SK-N-DZ (cell line): Measurements from ENCODE around the gene PIP4K2A.

Experiments
- DNase-seq: peaks from one replicate; pipeline ENCODE4 v3.0.0-alpha.2; 2015; ENCODE audit warnings: low spot score

Gene PIP4K2A

DNA sequence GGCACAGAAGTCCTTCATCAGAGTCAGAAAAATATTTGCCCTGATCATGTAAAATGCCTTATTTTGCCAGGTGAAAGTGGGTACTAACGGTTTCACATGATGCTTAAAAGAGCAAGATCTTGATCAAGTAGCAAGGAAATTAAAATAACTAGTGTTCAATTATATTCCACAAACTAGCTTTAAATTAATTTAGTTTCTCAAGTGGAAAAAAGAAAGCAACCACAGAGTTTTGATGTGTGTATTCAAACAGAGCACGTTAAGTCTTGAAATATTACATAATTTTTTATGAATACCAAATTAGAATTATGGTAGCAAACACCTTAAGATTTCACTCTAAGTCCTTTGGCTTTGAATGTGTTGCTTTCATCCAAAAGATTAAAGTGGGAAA is 47.3 kb downstream of the PIP4K2A start:
- no peak for DNase-seq

DNA sequence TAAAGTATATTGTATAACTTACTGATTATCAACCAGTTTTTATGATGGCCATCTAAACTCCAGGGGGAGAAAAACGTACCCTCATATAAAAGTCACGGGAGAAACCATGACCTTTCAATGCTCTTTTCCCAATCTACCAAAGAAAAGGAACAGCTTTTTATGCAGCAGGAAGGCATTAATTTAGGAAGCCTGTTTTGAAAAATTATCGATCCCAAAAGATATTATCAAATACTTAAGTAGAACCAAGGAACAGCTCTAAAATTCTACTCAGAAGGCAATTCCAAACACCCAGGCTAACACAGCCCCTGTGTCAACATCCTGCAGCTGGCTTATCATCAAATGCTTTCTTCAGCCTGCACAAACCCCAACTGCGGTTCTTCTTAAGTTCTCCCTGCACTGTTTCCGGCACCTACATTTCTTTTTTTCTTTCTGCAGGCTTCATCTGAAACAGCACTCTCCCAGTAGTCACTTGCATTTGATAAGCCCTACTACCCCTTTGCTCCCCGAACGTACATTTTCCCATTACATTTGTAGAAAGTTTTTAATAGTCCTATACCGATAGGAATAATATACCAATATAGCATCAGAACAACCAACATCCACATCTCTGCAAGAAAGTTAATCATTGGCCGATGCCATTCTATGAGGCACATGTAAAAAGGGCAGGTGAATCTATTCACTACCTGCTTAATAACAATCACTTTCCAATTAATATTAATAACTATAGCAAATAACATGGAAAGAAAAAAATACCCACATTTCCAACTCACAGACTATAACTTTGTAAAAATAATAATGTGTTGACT is 47.9 kb downstream of the PIP4K2A start:
- peak; percentile 20 for DNase-seq

- DNase-seq = peak; percentile 13
Measured at GRCh38 chr10:22665329-22665728, 49.0 kb downstream of the PIP4K2A start.

GRCh38 chr10:22662733-22663330 is 51.5 kb downstream of the PIP4K2A start:
- no peak for DNase-seq

DNA sequence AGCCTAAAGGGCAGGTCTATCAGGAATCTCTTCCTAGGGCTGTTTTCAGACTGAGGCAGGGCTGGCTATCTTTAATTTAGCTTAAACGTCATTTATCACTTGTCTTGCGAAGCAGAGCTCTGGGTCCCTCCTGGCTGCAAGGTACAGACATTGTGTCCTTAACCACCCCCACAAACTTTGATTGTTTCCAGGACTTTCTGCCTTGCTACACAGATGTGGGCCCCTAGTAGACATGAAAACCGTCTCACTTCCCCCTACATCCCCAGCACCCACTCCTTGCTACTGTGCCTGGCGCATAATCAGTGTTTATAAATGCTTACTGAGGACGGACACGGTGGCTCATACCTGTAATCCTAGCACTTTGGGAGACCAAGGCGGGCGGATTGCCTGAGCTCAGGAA is 54.5 kb downstream of the PIP4K2A start:
- DNase-seq = peak; percentile 33

- DNase-seq = no peak
Measured at GRCh38 chr10:22658745-22659410, 55.5 kb downstream of the PIP4K2A start.

- DNase-seq = no peak
Measured at GRCh38 chr10:22657566-22658225, 56.7 kb downstream of the PIP4K2A start.

DNA sequence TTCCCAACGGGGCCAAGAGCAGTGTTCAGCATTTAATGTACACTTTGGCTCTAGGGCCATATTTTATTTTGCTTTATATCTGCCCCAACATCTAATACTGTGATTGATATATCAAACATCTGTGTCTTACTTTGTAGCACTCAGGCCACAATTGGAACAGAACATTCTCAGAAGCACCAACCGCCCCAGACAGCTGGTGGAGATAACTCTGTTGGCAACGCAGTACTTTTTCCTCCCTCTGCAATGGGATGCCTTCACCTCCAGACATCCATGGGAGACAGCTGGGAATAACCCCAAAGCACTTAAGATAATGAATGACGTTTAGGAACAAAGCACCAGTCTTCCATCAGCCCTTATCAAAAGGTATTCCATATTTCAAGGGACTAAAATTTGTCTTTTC is 57.4 kb downstream of the PIP4K2A start:
- no peak for DNase-seq

DNA sequence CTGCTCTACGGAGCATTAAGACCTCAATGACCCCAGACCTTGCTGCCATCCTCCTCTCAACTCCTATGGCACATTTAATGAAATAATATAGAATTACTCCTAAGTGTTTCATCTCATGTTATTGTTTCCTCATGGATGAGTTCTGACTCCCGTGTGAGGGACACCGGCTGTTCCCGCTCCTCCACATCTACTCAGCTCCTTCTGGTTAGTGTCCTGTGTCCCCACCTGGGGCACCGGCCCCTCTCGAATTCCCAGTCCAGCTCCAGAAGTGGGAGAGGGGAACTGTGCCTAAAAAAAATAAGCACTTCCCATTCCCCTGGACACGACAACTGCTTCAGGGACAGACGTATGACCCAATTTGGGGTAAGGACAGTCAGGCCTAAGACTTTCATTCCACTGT is 58.3 kb downstream of the PIP4K2A start:
- DNase-seq = no peak

- DNase-seq = no peak
Measured at GRCh38 chr10:22655312-22655981, 58.9 kb downstream of the PIP4K2A start.

DNA sequence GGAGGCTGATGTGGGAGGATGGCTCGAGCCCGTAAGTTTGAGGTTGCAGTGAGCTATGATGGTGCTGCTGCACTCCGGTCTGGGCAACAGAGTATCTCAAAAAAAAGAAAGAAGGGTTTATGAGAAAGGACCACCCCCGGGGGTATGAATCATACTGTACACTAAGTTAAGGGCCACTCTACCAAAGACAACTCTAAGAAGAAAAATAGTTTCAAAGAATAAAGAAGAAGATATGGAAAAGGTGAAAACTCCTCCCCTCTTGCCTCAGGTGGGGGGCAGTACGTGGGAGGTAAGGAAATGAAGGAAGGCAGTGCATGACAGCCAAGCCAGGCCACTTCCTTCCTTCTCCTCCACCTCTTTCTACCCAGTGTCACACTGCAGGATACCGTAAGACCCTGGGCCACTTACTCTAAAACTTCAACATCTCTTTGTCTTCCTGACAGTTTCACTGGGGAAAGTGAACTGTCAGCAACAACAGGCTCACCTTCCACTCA is 61.3 kb downstream of the PIP4K2A start:
- DNase-seq = no peak

- no peak for DNase-seq
Measured at GRCh38 chr10:22651276-22651980, 63.0 kb downstream of the PIP4K2A start.

GRCh38 chr10:22649994-22650393 is 64.4 kb downstream of the PIP4K2A start:
- DNase-seq = no peak

DNA sequence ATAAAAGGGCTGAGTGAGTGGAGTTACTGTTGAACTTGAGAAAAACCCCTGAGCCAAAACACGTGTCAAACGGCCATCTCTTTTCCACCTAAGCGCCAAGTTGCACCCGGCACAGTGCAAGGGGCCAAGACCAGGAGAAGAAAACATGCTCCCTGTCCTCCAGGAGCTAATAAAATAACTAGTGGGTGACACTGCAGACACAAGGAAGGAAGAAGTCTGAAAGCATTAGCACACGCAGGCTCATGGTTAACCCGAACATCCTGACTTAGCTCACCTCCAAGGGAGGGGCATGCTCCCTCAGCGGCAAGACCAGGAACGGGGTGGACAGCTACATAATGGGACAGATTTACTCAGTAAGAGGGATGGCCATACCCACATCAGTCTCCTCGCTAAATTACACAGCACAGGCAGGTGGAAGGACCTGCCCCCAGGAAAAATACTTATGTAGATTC is 65.0 kb downstream of the PIP4K2A start:
- no peak for DNase-seq

GRCh38 chr10:22648547-22648961 is 65.8 kb downstream of the PIP4K2A start:
- DNase-seq = no peak

GRCh38 chr10:22647244-22647643 is 67.1 kb downstream of the PIP4K2A start:
- no peak for DNase-seq

DNA sequence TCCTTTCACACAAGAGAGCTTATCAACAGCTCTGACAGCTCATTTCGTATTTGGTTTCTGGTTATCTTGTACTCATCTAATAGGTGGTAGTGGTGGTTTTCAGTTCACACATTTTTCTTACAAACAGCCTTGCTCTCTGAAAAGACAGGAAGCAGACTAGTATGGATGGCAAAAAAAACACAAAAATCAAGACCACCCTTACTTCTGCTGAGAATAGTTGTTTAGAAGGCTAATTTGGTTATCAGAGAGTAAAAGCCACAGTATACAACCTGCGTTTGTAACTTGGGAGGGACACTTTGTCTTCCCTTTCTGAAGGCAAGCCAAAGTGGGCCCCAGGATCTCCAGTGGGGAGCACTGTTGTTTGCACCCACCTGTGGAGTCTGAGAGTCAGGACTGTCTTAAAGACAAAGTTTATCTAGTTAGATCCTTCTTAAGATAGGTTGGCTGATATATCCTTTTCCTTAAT is 68.0 kb downstream of the PIP4K2A start:
- no peak for DNase-seq

- DNase-seq = no peak
Measured at GRCh38 chr10:22644222-22644621, 70.2 kb downstream of the PIP4K2A start.

DNA sequence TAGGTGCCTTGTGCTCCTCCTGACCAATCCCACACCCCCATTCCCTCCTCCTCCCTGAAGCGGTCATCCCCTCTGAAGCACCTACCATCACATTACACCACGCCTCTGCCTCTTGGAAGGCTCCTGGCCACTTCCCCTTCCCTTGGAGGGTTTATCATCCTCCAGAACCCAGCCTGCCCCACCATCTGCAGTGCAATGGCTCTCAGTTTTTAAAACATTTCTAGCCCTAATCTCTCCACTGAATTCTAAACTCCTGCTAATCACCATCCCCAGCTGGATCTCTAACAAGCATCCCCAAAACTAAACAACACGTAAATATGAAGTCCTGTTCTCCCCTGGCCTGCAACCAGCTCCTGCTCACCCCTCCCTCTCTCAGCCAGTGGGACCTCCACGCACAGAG is 70.6 kb downstream of the PIP4K2A start:
- no peak for DNase-seq

GRCh38 chr10:22643116-22643515 is 71.3 kb downstream of the PIP4K2A start:
- no peak for DNase-seq

DNA sequence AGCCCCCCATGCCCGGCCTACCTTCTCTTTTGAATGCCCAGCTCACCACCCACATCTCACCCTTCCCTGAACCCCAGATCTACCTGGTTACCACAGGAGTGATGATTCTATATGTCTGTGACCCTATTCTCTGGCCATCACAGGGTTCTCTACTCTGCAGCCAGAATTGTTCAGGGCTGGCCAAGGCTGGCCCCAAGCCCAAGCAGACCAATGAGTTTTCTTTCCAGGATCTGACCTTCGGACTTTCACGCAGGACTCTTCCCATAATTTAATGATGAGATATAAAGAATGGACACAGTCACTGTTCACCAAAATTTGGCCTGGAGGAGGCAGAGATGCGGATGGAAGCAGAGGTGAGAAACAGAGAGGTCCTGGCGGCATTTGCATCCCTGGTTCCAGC is 72.6 kb downstream of the PIP4K2A start:
- DNase-seq = no peak
